ENCODE measurements around the gene NAT16. TPM values are rescaled to one million over a fixed set of nuclear protein-coding genes. Genes with fewer than 3 reads are reported as not detected.
A peak's percentile ranks its signal among the peaks of the same experiment; 100 is the strongest.

The NAT16 gene
- total and polyA plus RNA-seq, 2 of the 13 experiments (the other 11 are each of a cell fraction or from before 2014, with no cell fraction given): 0.04 TPM; not detected in 1

GRCh38 chr7:101125989-101126650 lies 54.0 kb downstream of the NAT16 start (continued):
- TF ChIP-seq HDAC6 (IDR thresholded peaks at IDR 0.05; ENCODE audit: low read depth, low read length): no peak
- TF ChIP-seq SNAPC2 (CRISPR knock-in tag; IDR thresholded peaks at IDR 0.05): peak; percentile 57; the same call in 1 of the 2 replicates
- TF ChIP-seq GTF2F1 (IDR thresholded peaks at IDR 0.05; ENCODE audit: low read length): no peak
- TF ChIP-seq NFIB (CRISPR knock-in tag; IDR thresholded peaks at IDR 0.05; ENCODE audit: borderline replicate concordance): no peak
- TF ChIP-seq ZNF513 (CRISPR knock-in tag; conservative IDR thresholded peaks at IDR 0.05): no peak
- TF ChIP-seq ZNF678 (CRISPR knock-in tag; IDR thresholded peaks at IDR 0.05): no peak
- TF ChIP-seq ZNF720 (CRISPR knock-in tag; IDR thresholded peaks at IDR 0.05): no peak
- no peak for TF ChIP-seq IRX3 (CRISPR knock-in tag; IDR thresholded peaks at IDR 0.05; ENCODE audit: borderline replicate concordance, low read depth)
- TF ChIP-seq RXRB (CRISPR knock-in tag; IDR thresholded peaks at IDR 0.05; ENCODE audit: borderline replicate concordance): no peak; the same call in 1 of the 2 replicates
- no peak; the same call in 1 of the 2 replicates for TF ChIP-seq ELF1 (CRISPR knock-in tag; IDR thresholded peaks at IDR 0.05)
- 0 out of 2 replicates have a peak, but pooled peaks have one; percentile 16 for TF ChIP-seq ZNF619 (CRISPR knock-in tag; IDR thresholded peaks at IDR 0.05)
- TF ChIP-seq ZNF724P (CRISPR knock-in tag; IDR thresholded peaks at IDR 0.05; ENCODE audit: borderline replicate concordance): no peak; the same call in 1 of the 2 replicates
- TF ChIP-seq POLR2A (IDR thresholded peaks at IDR 0.05; ENCODE audit: insufficient read depth in 1 of 2, low read depth in 2 of 2, low read length in 2 of 2): peak in 1 of 2 experiments; percentile 43; a peak in 2 of 4 replicates
- TF ChIP-seq ZBTB7A (CRISPR knock-in tag; IDR thresholded peaks at IDR 0.05): no peak
- no peak for TF ChIP-seq CEBPB (IDR thresholded peaks at IDR 0.05; ENCODE audit: borderline replicate concordance, low read depth, low read length)
- TF ChIP-seq XBP1 (CRISPR knock-in tag; IDR thresholded peaks at IDR 0.05): no peak
- TF ChIP-seq DNMT3B (CRISPR knock-in tag; conservative IDR thresholded peaks at IDR 0.05): no peak
- TF ChIP-seq ZNF501 (CRISPR knock-in tag; IDR thresholded peaks at IDR 0.05): no peak; the same call in 1 of the 2 replicates
- TF ChIP-seq ZNF33A (CRISPR knock-in tag; IDR thresholded peaks at IDR 0.05; ENCODE audit: borderline replicate concordance): peak; percentile 87; the same call in 1 of the 2 replicates
- no peak for TF ChIP-seq SNAPC4 (CRISPR knock-in tag; IDR thresholded peaks at IDR 0.05)
- no peak for TF ChIP-seq ZNF660 (CRISPR knock-in tag; IDR thresholded peaks at IDR 0.05; ENCODE audit: borderline replicate concordance, low read depth)
- TF ChIP-seq RBAK (CRISPR knock-in tag; IDR thresholded peaks at IDR 0.05): peak; percentile 34; the same call in 1 of the 2 replicates
- TF ChIP-seq CREB3 (CRISPR knock-in tag; IDR thresholded peaks at IDR 0.05): no peak
- no peak for TF ChIP-seq ZBTB8A (CRISPR knock-in tag; IDR thresholded peaks at IDR 0.05; ENCODE audit: borderline replicate concordance, low read depth)
